OCI-LY1 (cell line): ENCODE results near the gene KCNH4.

Experiments
- H2AFZ ChIP-seq: fragments of 200-600 bp; sonication (generic), shearing (Covaris generic); 2 replicates; pipeline ENCODE4 v1.6.0; 2014; ENCODE audit warnings: antibody characterized with exemption, mild to moderate bottlenecking, low read length
- H3F3A ChIP-seq: fragments of 200-600 bp; sonication (generic), shearing (Covaris generic); 2 replicates; pipeline ENCODE4 v1.6.0; 2014; ENCODE audit warnings: mild to moderate bottlenecking, antibody characterized with exemption, low read length, moderate library complexity; ENCODE audit not compliant: insufficient read depth
- H3K27ac ChIP-seq: fragments of 200-600 bp; sonication (generic); 2 replicates; pipeline ENCODE4 v1.5.1; 2014; ENCODE audit warnings: low read length, mixed run types, mild to moderate bottlenecking, low read depth; ENCODE audit not compliant: poor library complexity, severe bottlenecking
- H3K27me3 ChIP-seq: fragments of 200-600 bp; sonication (generic); 2 replicates; pipeline ENCODE4 v1.6.0; 2014; ENCODE audit warnings: antibody characterized with exemption, mild to moderate bottlenecking, low read length, moderate library complexity; ENCODE audit not compliant: insufficient read depth
- H3K36me3 ChIP-seq: fragments of 200-600 bp; sonication (generic); 2 replicates; pipeline ENCODE4 v1.6.1; 2014; ENCODE audit warnings: mild to moderate bottlenecking, antibody characterized with exemption, low read length, moderate library complexity, mixed read lengths; ENCODE audit not compliant: insufficient read depth
- H3K4me1 ChIP-seq: fragments of 200-600 bp; sonication (generic); 2 replicates; pipeline ENCODE4 v1.5.1; 2014; ENCODE audit warnings: mild to moderate bottlenecking, low read length, moderate library complexity; ENCODE audit not compliant: insufficient read depth, severe bottlenecking
- H3K4me2 ChIP-seq: fragments of 200-600 bp; sonication (generic), shearing (Covaris generic); 2 replicates; pipeline ENCODE4 v1.6.1; 2014; ENCODE audit warnings: low read length
- H3K4me3 ChIP-seq: fragments of 200-600 bp; sonication (generic); 2 replicates; pipeline ENCODE4 v1.5.1; 2014; ENCODE audit warnings: low read length, low read depth, mild to moderate bottlenecking, mixed read lengths; ENCODE audit not compliant: poor library complexity, severe bottlenecking
- H3K79me2 ChIP-seq: fragments of 200-600 bp; shearing (Covaris generic); 2 replicates; pipeline ENCODE4 v1.6.1; 2016; ENCODE audit warnings: mixed run types, low read length, mixed read lengths; ENCODE audit not compliant: insufficient read depth
- H3K9ac ChIP-seq: fragments of 200-600 bp; sonication (generic), shearing (Covaris generic); 2 replicates; pipeline ENCODE4 v1.6.1; 2014; ENCODE audit warnings: mild to moderate bottlenecking, low read length, mixed read lengths
- H3K9me2 ChIP-seq: fragments of 200-600 bp; sonication (generic), shearing (Covaris generic); 2 replicates; pipeline ENCODE4 v1.6.1; 2014; ENCODE audit warnings: low read depth, mild to moderate bottlenecking, low read length, mixed read lengths
- H3K9me3 ChIP-seq: fragments of 200-600 bp; shearing (Covaris generic); 2 replicates; pipeline ENCODE4 v1.6.1; 2014; ENCODE audit warnings: low read length, mixed read lengths
- H4K20me1 ChIP-seq: fragments of 200-600 bp; sonication (generic), shearing (Covaris generic); 2 replicates; pipeline ENCODE4 v1.6.0; 2016; ENCODE audit warnings: mild to moderate bottlenecking, low read length; ENCODE audit not compliant: insufficient read depth
- CTCF ChIP-seq: fragments of 200-600 bp; sonication (generic), shearing (Covaris generic); IDR thresholded peaks from 2 replicates; pipeline ENCODE4 v1.5.1; 2017; ENCODE audit warnings: mild to moderate bottlenecking, antibody characterized with exemption, low read length, moderate library complexity, mixed read lengths
- EZH2 ChIP-seq: fragments of 200-600 bp; sonication (generic), shearing (Covaris generic); IDR thresholded peaks from 2 replicates; pipeline ENCODE4 v1.8.0; 2017; ENCODE audit warnings: borderline replicate concordance, mixed run types, mild to moderate bottlenecking, antibody characterized with exemption, low read length, moderate library complexity, mixed read lengths

The KCNH4 gene

GRCh38 chr17:42192189-42193126 is 11.5 kb upstream of the KCNH4 start:
- no peaks in the 10 kb centered on the region for H3F3A ChIP-seq
- no peak overlapping the region for H3K4me3 ChIP-seq
- TF ChIP-seq CTCF: no peak
- no peak for TF ChIP-seq EZH2
- peak overlapping the region; percentile 86 for H3K4me2 ChIP-seq
- H2AFZ ChIP-seq: no peak overlapping the region
- no peaks in the 10 kb centered on the region for H4K20me1 ChIP-seq
- H3K36me3 ChIP-seq: no peaks in the 10 kb centered on the region
- H3K9me2 ChIP-seq: no peaks in the 10 kb centered on the region
- no peaks in the 10 kb centered on the region for H3K9me3 ChIP-seq
- H3K4me1 ChIP-seq: peaks cover 11% of the 10 kb centered on the region
- no peaks in the 10 kb centered on the region for H3K79me2 ChIP-seq
- H3K27me3 ChIP-seq: no peaks in the 10 kb centered on the region
- H3K9ac ChIP-seq: peak overlapping the region; percentile 79; the same call in 1 of the 2 replicates
- no peak overlapping the region for H3K27ac ChIP-seq

GRCh38 chr17:42191275-42191608 is 10.3 kb upstream of the KCNH4 start:
- Histone ChIP-seq H3K9ac (no peak overlapping the region), H3K27ac (no peak overlapping the region), H3K4me3 (no peak overlapping the region), H3K36me3 (no peaks in the 10 kb centered on the region), H3K9me2 (no peaks in the 10 kb centered on the region), H3K4me1 (peaks cover 15% of the 10 kb centered on the region), H3K79me2 (no peaks in the 10 kb centered on the region), H4K20me1 (no peaks in the 10 kb centered on the region), H3K9me3 (no peaks in the 10 kb centered on the region), H3K27me3 (no peaks in the 10 kb centered on the region), H3F3A (no peaks in the 10 kb centered on the region), H3K4me2 (no peak overlapping the region), H2AFZ (no peak overlapping the region)
- TF ChIP-seq EZH2 (no peak), CTCF (no peak)

- H3K9me3 ChIP-seq: no peaks in the 10 kb centered on the region
- no peaks in the 10 kb centered on the region for H3K79me2 ChIP-seq
- H3K27ac ChIP-seq: no peak overlapping the region
- no peak overlapping the region for H3K4me2 ChIP-seq
- peaks cover 15% of the 10 kb centered on the region for H3K4me1 ChIP-seq
- TF ChIP-seq EZH2 (no peak), CTCF (no peak)
- no peak overlapping the region for H3K9ac ChIP-seq
- H3K4me3 ChIP-seq: no peak overlapping the region
- H3F3A ChIP-seq: no peaks in the 10 kb centered on the region
- no peaks in the 10 kb centered on the region for H3K27me3 ChIP-seq
- no peaks in the 10 kb centered on the region for H3K9me2 ChIP-seq
- H3K36me3 ChIP-seq: no peaks in the 10 kb centered on the region
- no peak overlapping the region for H2AFZ ChIP-seq
- no peaks in the 10 kb centered on the region for H4K20me1 ChIP-seq
Measured at GRCh38 chr17:42190491-42191274, 9.7 kb upstream of the KCNH4 start.
